ENCODE data around the gene SHROOM3.

- no peak for TF ChIP-seq CTCF (IDR thresholded peaks at IDR 0.05)
- no peak for TF ChIP-seq ZFX (IDR thresholded peaks at IDR 0.05; ENCODE audit: borderline replicate concordance)
Observed at GRCh38 chr4:76498550-76498949, 63.5 kb downstream of the SHROOM3 start.
